ENCODE measurements around the gene PTRHD1.

The PTRHD1 gene

GRCh38 chr2:24830786-24831185 lies 37.6 kb upstream of the PTRHD1 start:
- DNase-seq, result no peak

- peak in 1 of 58 donors; percentile 18 for DNase-seq
Measured at GRCh38 chr2:24830351-24830750, 37.2 kb upstream of the PTRHD1 start.

DNA sequence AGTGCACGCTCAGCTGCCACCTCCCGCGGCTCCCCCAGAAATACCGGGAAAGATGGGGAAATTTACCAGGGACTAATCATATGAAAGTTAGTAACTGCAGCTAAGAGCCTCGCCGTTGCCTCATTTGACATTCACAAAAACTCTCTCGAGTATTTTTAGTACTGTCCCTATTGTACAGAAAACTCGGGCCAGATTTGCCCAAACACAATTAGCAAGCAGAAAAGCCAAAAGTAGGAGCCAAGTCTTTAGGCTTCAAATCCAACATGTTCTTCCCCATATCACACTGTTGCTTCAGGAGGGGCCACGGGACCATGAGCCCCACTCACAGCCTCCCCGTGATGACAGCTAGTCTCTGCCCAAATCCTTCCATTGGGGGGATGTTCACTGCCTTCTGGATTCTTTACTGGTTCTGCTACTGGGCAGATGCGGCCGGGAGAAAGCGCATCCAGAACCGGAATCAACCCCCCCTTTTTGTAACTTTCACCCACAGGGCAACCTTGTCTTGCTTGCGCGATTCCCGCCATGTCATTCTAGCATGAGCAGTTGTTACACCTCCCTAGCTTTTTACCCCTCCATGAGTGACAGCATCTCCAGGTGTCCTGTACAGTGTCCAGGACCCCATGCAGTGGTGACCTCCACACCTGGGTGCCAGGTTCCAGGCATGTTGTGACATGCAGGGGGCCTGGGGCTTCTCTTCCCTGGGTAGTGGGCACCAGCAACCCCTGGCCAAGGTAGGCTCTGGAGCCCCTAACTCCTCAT lies 35.2 kb upstream of the PTRHD1 start:
- DNase-seq, result peak in 1 of 58 donors; percentile 13

DNA sequence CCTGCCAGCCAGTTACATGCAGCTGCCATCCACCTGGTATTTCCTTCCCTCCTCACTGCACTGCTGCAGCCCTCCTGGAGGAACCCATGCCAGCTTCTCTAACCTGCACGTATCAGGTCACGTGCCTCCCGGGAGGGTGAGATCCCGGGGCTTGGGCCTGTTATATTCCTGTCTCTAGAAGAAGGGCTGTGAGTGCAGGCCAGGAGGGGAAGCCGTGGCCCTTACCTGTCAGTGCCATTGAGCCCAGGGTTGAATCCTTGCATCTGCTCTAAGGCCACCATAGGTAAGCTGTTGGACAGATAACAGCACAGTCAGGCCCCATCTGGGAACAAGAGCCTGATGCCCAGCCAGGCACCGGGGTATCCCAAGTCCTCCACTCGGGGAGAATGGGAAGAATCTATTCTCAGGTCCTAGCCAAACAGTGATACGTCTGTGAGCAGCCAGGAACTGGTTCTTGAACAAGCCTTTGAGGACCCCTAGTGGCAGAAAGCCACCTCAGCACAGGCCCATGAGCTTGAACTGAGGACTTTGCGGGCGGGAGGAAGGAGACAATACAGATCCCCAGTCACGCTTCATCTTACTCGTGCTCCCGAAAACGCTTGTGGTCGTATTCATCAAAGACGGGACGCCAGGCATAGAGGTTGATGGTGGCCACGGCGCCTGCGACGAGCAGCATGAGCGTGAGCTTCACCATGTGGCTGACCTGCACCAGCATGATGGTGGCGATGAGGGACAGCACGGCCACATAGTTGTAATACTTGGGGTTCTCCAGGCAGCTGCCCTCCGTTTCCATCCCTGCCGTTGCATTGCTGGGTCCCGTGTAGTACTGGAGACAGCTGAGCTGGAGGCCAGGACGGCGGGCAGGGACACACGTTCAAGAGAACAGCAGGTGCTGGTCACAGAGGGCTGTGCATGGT lies 34.4 kb upstream of the PTRHD1 start:
- DNase-seq, result peak in 56 of 58 donors; percentile 16 to 91 (median 74)

DNA sequence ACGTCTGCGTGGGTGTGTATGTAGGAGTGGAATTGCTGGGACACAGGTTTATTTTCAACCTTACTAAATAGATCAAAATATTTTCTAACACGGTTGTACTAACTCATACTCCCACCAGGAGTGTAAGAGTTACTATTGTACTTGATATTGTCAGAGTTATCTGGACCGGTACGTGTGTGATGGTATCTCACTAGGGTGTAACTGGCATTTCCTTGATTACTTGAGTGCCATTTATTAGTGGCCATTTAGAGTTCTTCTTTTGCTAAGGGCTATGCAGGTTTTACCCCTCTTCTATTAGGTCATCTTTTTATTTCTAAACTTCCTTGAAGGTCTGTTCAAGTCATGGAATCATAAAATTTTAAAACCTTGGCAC lies 33.6 kb upstream of the PTRHD1 start:
- DNase-seq, result no peak

GRCh38 chr2:24825883-24826772 lies 32.9 kb upstream of the PTRHD1 start:
- DNase-seq, result no peak

DNA sequence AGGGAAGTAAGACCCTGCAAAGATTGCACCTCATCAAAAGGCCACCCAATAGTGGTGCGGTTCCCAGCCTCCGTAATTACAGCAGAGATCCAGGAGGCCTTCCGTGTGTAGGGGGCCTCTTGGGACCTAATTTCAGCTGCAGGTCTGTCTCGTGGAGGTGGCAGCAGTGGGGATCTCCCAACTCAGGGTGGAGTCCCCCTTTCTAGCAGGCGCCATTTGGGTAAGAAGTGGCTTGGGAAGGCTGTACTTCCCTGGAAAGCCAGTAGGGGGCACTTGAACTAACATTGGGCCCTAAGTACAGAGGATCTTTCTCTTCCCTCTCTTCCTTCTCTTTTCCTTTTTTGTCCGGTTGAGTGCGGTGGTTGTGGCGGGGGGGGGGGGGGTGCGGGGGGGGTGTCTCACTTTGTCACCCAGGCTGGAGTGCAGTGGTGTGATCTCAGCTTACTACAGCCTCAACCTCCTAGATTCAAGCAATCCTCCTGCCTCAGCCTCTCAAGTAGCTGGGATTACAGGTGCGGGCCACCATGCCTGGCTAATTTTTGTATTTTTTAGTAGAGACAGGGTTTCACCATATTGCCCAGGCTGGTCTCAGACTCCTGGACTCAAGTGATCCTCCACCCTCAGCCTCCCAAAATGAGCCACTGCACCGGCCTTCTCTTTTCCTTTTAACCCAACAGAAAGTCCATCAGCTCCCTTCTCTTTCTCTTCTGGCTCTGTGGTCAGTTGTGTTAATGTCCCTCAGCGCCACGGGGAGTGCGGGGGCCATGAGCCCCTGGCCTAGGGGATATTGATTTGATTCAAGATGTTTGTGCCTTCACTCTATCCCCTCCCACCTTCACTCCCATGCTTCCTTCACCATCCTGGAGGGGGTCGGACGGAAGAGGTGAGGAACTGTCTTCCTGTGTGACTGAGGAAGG lies 32.0 kb upstream of the PTRHD1 start:
- no peak for DNase-seq

- DNase-seq, result no peak
Measured at GRCh38 chr2:24824071-24824588, 30.9 kb upstream of the PTRHD1 start.

DNA sequence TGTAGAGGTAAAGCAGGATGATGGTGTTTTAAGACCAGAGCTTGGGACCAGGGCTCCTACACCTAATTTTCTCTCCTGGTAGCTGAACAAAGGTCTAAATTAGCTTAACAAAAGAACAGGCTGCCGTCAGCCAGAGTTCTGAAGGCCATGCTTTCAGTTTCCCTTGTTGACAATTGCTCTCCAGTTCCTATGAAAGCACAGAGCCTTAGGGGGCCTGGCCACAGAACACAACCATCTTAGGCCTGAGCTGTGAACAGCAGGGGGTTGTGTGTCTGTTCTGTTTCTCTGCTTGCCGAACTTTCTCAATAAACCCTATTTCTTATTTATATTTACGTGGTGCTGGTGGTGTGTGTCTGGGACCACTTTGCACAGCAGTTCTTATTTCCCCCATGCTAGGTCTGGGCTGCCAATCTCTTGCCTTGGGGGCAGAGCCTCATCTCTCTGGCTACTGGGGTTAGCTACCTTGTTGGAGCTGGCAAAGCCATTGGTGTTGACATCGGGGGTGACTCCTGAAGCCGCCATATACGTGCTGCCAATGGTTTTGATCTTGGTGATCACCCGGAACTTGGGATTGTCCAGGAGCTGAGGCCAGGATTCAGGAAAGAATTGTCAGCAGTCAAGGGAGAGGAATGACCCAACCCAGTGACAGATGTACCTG lies 29.0 kb upstream of the PTRHD1 start:
- DNase-seq, result peak in 3 of 58 donors; percentile 3 to 29 (median 16)

DNA sequence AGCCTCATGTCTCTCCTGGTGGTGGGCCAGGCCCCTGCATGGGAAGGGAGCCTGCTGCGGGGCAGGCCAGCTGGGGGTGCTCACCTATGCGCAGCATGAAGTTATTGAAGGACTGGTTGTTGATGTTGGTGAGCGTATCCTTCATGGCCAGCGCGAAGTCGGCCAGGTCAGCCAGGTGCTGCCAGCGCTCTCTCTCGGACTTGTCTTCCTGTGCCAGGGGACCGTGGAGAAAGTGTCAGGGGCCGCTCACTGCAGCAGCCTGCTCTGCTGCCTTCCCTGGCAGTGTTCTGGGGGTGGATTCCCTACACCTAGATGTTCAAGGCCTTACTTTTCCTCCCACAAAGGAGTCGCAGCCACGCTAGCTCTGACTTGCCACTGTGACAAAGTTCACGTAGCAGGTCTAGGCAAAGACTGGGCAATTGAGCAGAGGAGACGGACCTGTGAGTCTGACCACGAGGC lies 28.3 kb upstream of the PTRHD1 start:
- DNase-seq, result no peak

DNA sequence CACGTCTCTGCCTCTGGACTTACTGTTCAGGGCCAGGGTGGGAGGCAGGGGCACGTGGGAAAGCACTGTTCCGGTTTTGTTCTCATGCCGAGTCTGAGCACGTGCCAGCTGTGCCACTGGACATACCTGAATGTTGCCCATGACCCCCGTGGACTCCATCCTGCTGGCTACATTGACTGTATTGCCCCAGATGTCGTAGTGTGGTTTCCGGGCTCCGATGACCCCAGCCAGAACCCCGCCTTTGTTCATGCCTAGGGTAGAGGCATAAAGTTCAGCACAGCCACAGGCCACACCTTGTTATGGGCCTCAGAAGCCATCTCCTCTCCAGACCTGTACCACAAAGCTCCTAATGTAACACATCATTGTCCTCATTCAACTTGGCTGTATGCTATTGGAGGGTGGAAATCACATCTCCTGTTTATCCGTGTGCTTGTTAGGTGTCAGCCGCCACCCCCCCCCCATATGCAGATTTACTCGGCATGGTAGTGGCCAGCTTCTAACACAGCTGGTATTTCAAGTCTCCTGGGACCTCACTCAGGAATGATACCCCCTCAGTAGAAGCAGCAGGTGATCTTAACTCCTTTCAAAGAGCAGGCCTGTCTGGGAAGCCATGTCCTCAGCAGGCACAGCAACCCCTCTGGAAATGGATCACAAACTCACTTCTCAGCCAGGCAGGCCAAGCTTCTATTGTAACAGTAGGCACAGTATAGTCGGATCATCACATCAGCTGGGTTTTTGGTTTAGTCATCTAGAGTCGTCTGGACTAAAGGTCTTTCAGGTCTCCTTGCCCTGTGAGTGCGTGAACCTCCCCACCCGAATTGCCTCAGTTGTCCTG lies 27.6 kb upstream of the PTRHD1 start:
- no peak for DNase-seq

DNA sequence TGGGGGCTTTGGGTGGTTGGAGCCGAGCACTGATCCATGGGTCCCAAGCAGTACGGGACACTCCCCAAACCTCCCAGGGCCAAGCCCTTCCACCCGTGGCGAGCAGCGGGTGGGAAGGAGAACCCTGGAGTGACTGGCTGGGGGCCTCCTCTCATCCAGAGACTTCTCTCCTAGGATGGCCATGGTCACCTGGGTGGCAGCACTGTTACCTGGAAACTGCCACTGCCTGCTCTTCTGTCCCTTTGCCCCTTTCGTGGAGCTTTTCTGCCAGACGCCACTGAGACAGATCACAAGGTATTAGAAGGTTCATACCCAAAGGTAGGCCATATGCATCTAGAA lies 27.0 kb upstream of the PTRHD1 start:
- no peak for DNase-seq

DNA sequence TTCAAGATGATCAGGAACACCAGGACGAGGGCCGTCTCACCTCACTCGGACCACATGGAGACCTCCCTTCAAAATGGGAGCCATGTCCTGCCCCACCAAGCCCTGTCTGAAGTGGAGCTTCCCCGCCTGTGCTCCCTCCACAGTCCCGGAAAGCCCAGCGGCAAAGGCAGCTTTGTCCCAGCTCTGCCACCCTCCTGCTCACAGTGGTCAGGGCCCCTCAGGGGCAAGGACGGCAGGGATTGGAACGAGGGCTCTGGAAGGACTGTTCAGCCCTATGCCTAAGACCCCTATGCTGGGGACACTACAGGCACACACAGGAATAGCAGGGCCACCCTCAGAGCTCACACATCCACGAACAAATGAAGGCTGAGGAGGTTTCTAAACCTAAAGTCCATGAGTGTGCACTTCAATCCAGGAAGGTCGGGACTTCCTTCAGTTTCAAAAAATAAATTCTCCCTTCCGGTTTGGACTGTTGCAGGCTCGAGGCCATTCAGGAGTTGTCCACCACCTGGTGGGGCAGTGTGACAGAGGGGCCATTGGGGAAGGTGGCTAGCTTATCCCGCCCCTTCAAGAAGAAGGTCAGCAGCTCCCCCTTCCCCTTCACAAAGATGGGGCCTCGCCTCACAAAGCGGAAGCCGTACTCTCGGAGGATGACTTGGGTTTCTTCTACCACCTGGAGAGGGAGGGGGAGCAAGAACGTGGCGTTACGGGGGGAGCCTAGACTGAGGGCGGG lies 26.4 kb upstream of the PTRHD1 start:
- DNase-seq, result no peak

DNA sequence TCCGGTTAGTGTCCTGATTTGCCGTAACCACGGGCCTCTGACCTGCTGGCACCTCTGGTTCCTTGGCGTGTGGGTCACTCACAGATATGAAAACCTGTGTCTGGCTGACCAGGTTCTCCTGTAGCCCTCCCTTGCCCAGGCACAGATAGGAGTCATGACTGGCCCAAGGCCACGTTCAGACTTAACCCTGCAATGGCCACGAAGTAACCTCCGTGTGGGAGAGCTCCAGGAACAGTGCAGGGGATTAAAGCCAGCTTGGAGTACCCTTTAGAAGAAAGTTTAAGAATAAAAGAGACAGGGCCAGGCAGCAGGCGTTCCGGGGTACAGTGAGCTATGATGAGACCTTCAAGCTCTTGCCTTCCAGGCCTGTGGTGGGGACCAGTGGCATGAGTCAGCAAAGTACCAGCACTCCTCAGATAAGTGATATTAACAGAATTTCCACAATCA lies 25.6 kb upstream of the PTRHD1 start:
- no peak for DNase-seq

GRCh38 chr2:24816884-24817283 lies 23.7 kb upstream of the PTRHD1 start:
- DNase-seq, result no peak

DNA sequence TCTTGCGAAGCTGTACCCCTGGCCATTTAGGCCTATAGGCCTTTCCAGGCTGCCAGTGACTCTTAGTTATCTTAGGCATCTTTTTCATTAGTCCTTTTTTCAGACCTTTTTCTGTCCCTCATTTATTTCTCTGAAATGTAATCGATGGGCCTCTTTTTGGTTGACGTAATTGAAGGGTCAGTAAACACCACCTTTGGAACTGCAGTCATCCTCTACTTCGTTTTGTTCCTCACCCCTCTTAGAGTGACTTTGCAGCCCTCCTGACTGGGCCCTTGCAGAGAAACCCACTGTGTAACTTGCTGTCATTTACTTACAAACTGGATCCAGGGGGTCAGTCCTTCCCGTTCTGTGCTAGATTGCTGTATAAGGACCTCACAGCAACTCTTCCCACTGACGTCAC lies 23.2 kb upstream of the PTRHD1 start:
- DNase-seq, result no peak

DNA sequence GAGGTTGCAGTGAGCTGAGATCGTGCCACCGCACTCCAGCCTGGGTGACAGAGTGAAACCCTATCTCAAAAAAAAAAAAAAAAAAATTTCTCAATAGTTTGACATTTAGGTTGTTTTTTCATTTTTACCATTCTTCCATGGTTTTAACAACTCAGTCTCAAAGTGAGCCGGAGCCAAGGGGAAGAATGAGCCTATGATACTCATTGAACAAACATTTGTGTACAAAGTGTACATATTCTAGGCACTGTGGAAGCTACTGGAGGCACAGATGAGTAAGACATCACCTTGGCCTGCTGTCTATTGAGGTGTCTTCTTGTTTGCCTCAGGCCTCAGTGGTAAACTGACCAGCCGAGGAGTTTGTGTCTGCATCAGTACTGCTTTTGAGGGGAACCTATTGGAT lies 22.0 kb upstream of the PTRHD1 start:
- DNase-seq, result no peak

DNA sequence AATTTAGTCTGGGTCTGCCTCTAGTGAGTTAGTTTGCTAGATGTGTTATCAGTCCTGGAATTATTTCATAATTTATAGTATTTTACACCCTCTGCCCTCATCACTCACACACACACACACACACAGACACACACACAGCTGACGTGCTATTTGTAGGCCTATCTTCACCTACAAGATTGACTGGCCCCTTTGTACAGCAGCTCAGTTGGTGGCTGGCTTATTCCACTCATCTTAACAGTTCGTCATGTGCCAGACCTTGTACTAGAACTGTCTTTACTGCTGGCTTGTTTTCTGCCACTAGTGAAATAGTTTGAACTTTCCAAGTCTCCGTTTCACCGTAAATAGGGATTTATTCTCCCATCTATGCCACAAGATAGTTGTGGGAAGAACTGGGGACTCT lies 21.3 kb upstream of the PTRHD1 start:
- no peak for DNase-seq

Measured in anterior cingulate cortex (tissue), 58 donors.